WTC11 (cell line): Measurements from ENCODE around the gene SACS. TPM values are rescaled to one million over a fixed set of nuclear protein-coding genes. Genes with fewer than 3 reads are reported as not detected.
A peak's percentile ranks its signal among the peaks of the same experiment; 100 is the strongest.

Experiments used
- ATAC-seq: fragments of 200-7000 bp; cut with Tn5 transposase; 2 replicates; pipeline ENCODE4 v1.10.0; 2021; ENCODE audit warnings: mild to moderate bottlenecking, moderate library complexity
- CTCF ChIA-PET: fragments of 300-600 bp; sonication (Branson Sonifier 250); formaldehyde crosslinking; loops from one replicate; lab custom pipeline; 2021; ENCODE audit warnings: antibody characterized with exemption; lab: Charles Lee
- POLR2A ChIA-PET: fragments of 350-600 bp; sonication (Branson Sonifier 250); formaldehyde crosslinking; loops from one replicate; lab custom pipeline; 2021; ENCODE audit warnings: antibody characterized with exemption; lab: Charles Lee
- DNase-seq: peaks from one replicate; pipeline ENCODE4 v3.0.0; 2021; ENCODE audit warnings: low spot score
- H3K27ac Mint-ChIP-seq: 2 replicates; pipeline ENCODE4 v1.8.0; 2021; ENCODE audit warnings: mixed read lengths
- H3K27me3 Mint-ChIP-seq: 2 replicates; pipeline ENCODE4 v1.8.0; 2021; ENCODE audit warnings: low read depth, mild to moderate bottlenecking, moderate library complexity, mixed read lengths
- H3K36me3 Mint-ChIP-seq: 2 replicates; pipeline ENCODE4 v1.8.0; 2021; ENCODE audit warnings: mixed read lengths
- H3K4me1 Mint-ChIP-seq: 2 replicates; pipeline ENCODE4 v1.8.0; 2022; ENCODE audit warnings: mixed read lengths
- H3K4me3 Mint-ChIP-seq: 2 replicates; pipeline ENCODE4 v1.8.0; 2021; ENCODE audit warnings: mild to moderate bottlenecking, moderate library complexity, mixed read lengths
- H3K9me3 Mint-ChIP-seq: 2 replicates; pipeline ENCODE4 v1.8.0; 2021; ENCODE audit warnings: mixed read lengths
- ATF2 ChIP-seq: sonication (generic); formaldehyde crosslinking; IDR thresholded peaks from 2 replicates; pipeline ENCODE4 v1.8.1; 2022; ENCODE audit warnings: low read depth, missing genetic modification reagents, borderline replicate concordance
- ATF3 ChIP-seq: sonication (generic); formaldehyde crosslinking; conservative IDR thresholded peaks from 2 replicates; pipeline ENCODE4 v1.8.1; 2022; ENCODE audit warnings: mild to moderate bottlenecking, missing genetic modification reagents
- E2F4 ChIP-seq: sonication (generic); formaldehyde crosslinking; IDR thresholded peaks from 2 replicates; pipeline ENCODE4 v1.8.1; 2022; ENCODE audit warnings: low read depth, mild to moderate bottlenecking, moderate library complexity, missing genetic modification reagents, borderline replicate concordance
- IRF2 ChIP-seq: sonication (generic); formaldehyde crosslinking; IDR thresholded peaks from 2 replicates; pipeline ENCODE4 v1.8.0; 2022; ENCODE audit warnings: low read depth, missing genetic modification reagents, borderline replicate concordance
- NFATC4 ChIP-seq: fragments of 250-450 bp; sonication (Bioruptor Pico); IDR thresholded peaks from 2 replicates; pipeline ENCODE4 v1.9.0; 2021; ENCODE audit warnings: mild to moderate bottlenecking
- NR1H2 ChIP-seq: sonication (generic); formaldehyde crosslinking; IDR thresholded peaks from 2 replicates; pipeline ENCODE4 v1.9.0; 2021; ENCODE audit warnings: mild to moderate bottlenecking, moderate library complexity, missing genetic modification reagents
- NR2C2 ChIP-seq: sonication (generic); formaldehyde crosslinking; IDR thresholded peaks from 2 replicates; pipeline ENCODE4 v1.8.0; 2022; ENCODE audit warnings: mild to moderate bottlenecking, missing genetic modification reagents
- NR3C1 ChIP-seq: sonication (generic); formaldehyde crosslinking; conservative IDR thresholded peaks from 2 replicates; pipeline ENCODE4 v1.8.1; 2023; ENCODE audit warnings: low read depth, mild to moderate bottlenecking, missing genetic modification reagents
- PREB ChIP-seq: sonication (generic); formaldehyde crosslinking; IDR thresholded peaks from 2 replicates; pipeline ENCODE4 v1.8.1; 2022; ENCODE audit warnings: mild to moderate bottlenecking, missing genetic modification reagents, moderate library complexity, borderline replicate concordance
- SMAD3 ChIP-seq: sonication (generic); formaldehyde crosslinking; IDR thresholded peaks from 2 replicates; pipeline ENCODE4 v1.8.0; 2022; ENCODE audit warnings: missing genetic modification reagents, mild to moderate bottlenecking, borderline replicate concordance
- TCF7 ChIP-seq: sonication (generic); formaldehyde crosslinking; IDR thresholded peaks from 2 replicates; pipeline ENCODE4 v1.8.0; 2022; ENCODE audit warnings: mild to moderate bottlenecking, low read depth, missing genetic modification reagents, moderate library complexity
- TEAD4 ChIP-seq: sonication (generic); formaldehyde crosslinking; IDR thresholded peaks from 2 replicates; pipeline ENCODE4 v1.8.0; 2022; ENCODE audit warnings: mild to moderate bottlenecking, missing genetic modification reagents
- USF1 ChIP-seq: sonication (generic); formaldehyde crosslinking; IDR thresholded peaks from 2 replicates; pipeline ENCODE4 v1.8.0; 2022; ENCODE audit warnings: mild to moderate bottlenecking, missing genetic modification reagents
- ZBTB43 ChIP-seq: sonication (generic); formaldehyde crosslinking; IDR thresholded peaks from 2 replicates; pipeline ENCODE4 v1.8.1; 2023; ENCODE audit warnings: mild to moderate bottlenecking, missing genetic modification reagents
- ZNF138 ChIP-seq: sonication (generic); formaldehyde crosslinking; conservative IDR thresholded peaks from 2 replicates; pipeline ENCODE4 v1.8.1; 2022; ENCODE audit warnings: mild to moderate bottlenecking, moderate library complexity, missing genetic modification reagents
- ZNF232 ChIP-seq: sonication (generic); formaldehyde crosslinking; IDR thresholded peaks from 2 replicates; pipeline ENCODE4 v1.8.0; 2022; ENCODE audit warnings: mild to moderate bottlenecking, missing genetic modification reagents
- ZNF263 ChIP-seq: sonication (generic); formaldehyde crosslinking; IDR thresholded peaks from 2 replicates; pipeline ENCODE4 v1.8.1; 2022; ENCODE audit warnings: low read depth, mild to moderate bottlenecking, moderate library complexity, missing genetic modification reagents
- ZNF416 ChIP-seq: fragments of 250-450 bp; sonication (Bioruptor Pico); IDR thresholded peaks from 2 replicates; pipeline ENCODE4 v1.9.0; 2021; ENCODE audit warnings: mild to moderate bottlenecking, inconsistent platforms
- ZNF532 ChIP-seq: fragments of 250-450 bp; sonication (Bioruptor Pico); IDR thresholded peaks from 2 replicates; pipeline ENCODE4 v1.9.0; 2021; ENCODE audit warnings: mild to moderate bottlenecking, borderline replicate concordance
- ZSCAN18 ChIP-seq: fragments of 250-450 bp; sonication (Bioruptor Pico); IDR thresholded peaks from 2 replicates; pipeline ENCODE4 v2.1.2; 2022; ENCODE audit warnings: mild to moderate bottlenecking, moderate library complexity
- total RNA-seq: library from RNA; stranded (reverse); gene quantifications from 3 replicates; pipeline ENCODE4 v1.2.3, GENCODE V29; 2021

The SACS gene
- total RNA-seq, 1 experiment from 2014 or later = 35.2 TPM

GRCh38 chr13:23466144-23467002 lies 32.9 kb upstream of the SACS start (continued):
- TF ChIP-seq ZNF138 (CRISPR knock-in tag) = no peak
- TF ChIP-seq SMAD3 (CRISPR knock-in tag) = no peak
- no peak for TF ChIP-seq ZNF416
- TF ChIP-seq ZBTB43 (CRISPR knock-in tag) = peak; percentile 64; the same call in 1 of the 2 replicates
- TF ChIP-seq ZNF232 = 0 out of 2 replicates have a peak, but pooled peaks have one; percentile 38
- 0 out of 2 replicates have a peak, but pooled peaks have one; percentile 13 for TF ChIP-seq ZNF532
- no peak for TF ChIP-seq NFATC4 (CRISPR knock-in tag)
- TF ChIP-seq TEAD4 (CRISPR knock-in tag) = no peak
- no peak for TF ChIP-seq TCF7 (CRISPR knock-in tag)
- no peak for TF ChIP-seq IRF2
- TF ChIP-seq NR2C2 (CRISPR knock-in tag) = no peak
- peak; percentile 49; the same call in 1 of the 2 replicates for TF ChIP-seq E2F4 (CRISPR knock-in tag)

GRCh38 chr13:23463661-23464060 lies 30.2 kb upstream of the SACS start:
- ChIA-PET CTCF (no interaction called here), POLR2A (no interaction called here)
- Mint-ChIP-seq H3K27ac (no peak overlapping the region), H3K9me3 (peaks cover 10% of the 10 kb centered on the region), H3K4me1 (peaks cover 13% of the 10 kb centered on the region), H3K36me3 (no peaks in the 10 kb centered on the region), H3K4me3 (no peak overlapping the region), H3K27me3 (peaks cover 25% of the 10 kb centered on the region)
- DNase-seq = no peak
- no peak for ATAC-seq
- TF ChIP-seq USF1 (CRISPR knock-in tag) (no peak), NR3C1 (CRISPR knock-in tag) (no peak), NR1H2 (CRISPR knock-in tag) (no peak), ATF3 (CRISPR knock-in tag) (no peak), ATF2 (no peak), ZNF263 (no peak), PREB (CRISPR knock-in tag) (no peak), ZSCAN18 (CRISPR knock-in tag) (no peak)
